GM11168 (cell line): Measurements from ENCODE around the gene SNTG2.

Source experiments
- in situ Hi-C: fragments of 300-500 bp; cut with MboI; formaldehyde crosslinking; loops from one replicate; pipeline ENCODE4 v1.12.0; 2022; ENCODE audit warnings: low sequenced_read_pairs; ENCODE audit not compliant: unreplicated experiment

The SNTG2 gene

DNA sequence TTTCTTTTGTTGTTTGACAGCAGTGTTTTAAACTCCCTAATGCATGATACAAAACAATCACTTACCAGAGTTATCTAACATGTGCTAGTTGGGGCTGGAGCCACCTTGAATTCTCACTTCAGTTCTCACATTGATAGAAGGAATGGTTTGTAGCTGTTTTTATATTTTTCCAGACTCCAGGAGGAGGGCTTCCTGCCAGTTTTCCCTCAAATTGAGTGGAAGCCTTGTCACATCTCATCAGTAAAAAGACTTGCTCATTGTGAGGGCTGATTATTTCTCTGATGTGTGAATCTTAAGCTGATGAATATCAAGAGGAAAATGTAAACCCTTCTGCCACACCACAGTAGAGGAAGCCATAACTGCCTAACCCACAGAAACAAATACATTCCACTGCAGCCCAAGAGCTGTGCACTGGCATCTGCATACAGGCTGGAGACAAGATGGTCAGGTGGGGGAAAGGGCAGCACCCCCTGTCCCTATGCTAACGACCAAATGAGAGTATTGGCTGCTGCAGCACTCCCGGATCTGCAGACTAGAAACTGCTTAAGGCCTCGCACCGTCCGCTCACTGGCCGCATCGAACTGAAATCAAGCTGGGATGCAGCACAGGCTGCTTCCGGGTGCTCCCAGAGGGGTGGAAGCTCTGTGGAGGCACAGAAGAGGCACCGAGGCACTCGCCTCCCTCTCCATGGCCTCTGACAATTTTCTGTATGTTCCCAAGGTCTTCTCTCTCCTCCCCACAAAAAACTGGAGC, 388.9 kb downstream of the SNTG2 start:
- in situ Hi-C loops = no loop called here

DNA sequence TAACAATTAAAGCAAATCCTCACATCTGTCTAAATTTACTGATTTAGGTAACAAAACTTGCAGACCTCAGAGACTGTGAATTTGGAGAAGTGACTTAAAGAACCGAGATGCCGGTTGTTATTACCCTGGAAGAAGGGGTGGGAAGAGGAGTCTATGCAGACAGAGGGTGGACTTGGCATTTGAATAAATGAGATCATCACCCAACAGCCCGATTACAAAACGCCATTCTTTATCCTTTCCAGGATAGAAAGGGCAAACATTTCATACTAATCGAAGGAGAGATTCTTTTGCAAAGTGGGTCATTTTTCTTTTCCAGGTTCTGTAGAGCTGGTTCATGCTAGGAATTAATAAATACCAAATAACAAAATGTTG, 389.5 kb downstream of the SNTG2 start:
- in situ Hi-C loops = no loop called here

DNA sequence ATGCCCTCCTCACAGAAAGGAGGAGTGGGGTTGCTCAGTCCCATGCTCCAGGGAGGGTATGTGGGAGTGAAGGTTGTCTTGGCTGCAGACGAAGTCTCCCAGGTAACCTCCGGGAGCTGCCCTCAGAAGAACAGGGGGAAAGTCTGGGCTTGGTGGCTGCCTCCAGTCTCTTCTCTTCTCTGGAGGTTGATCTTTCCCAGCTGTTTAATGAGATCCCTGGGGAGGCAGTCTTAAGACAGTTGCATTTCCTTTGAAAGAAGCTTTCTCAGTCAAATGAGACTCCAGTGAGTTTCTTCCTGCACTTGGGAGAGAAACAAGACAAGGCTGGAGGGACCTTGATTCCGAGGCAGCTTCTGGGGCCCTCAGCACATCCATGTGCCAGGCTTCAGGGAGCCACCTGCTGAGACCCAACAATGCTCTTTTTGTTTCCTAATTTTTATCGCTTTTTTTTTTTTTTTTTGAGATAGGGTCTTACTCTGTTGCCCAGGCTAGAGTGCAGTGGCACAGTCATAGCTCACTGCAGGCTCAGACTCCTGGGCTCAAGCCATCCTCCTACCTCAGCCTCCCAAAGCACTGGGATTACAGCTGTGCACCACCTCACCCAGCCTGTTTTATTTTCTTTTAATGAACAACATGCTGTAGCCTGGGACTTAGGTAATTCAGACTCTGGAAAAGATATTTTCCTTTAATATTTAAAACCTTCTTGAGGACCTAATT, 390.9 kb downstream of the SNTG2 start:
- in situ Hi-C loops = no loop called here

DNA sequence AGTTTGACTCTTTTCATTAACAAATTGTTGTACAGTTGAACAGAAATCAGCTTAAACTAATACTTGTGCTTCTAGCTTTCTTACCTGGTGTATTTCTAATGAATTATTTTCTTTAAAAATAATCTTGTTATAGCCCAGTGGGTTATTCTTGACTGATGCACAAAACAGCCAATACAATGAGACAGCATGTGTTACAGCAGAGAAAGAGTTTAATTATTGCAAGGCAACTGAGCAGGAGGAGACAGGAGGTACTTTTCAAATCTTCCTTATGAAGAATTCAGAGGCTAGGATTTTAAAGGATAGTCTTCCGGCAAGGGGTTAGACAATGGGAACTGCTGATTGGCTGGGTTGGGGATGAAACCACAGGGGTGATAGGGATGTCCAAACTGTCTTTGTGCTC, 398.1 kb downstream of the SNTG2 start:
- in situ Hi-C loops = no loop called here

DNA sequence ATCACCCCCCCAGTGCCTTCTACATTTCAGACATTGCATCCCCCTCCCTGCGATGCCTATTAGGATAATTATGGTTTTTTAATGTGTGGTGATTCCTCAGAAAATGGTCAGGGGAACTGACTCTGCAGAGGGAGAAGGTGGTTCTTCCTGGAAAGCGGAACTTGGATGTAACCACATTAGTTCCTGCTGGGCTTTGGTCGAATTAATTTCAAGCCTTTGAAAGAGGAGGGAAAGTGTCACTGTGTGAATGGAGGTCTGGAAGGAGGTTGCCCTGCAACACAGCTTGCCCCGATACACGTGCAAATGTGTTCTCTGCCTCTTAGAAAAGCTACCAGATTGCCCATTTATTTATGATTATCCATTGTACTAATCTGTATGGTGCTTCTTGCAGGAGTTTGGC, 399.5 kb downstream of the SNTG2 start:
- in situ Hi-C loops = no loop called here

DNA sequence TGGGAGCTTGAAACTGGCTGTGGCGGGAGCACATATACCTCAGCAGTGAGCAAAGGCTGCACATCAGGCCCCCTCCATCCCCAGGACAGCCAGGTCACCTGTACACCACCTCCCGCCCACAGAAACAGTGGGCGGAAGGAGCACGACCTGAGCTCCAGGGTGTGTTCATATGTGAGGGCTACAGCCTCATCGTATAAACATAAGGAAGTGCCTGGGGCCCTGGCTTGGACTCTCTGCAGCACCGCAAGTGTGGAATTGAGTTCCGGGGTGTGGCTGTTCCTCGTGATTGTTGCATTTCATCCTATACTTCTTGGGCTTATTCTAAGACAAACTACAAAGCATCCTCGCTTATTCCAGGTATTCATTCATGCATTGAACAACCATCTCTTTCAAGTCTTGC, 402.5 kb downstream of the SNTG2 start:
- in situ Hi-C loops = no loop called here

DNA sequence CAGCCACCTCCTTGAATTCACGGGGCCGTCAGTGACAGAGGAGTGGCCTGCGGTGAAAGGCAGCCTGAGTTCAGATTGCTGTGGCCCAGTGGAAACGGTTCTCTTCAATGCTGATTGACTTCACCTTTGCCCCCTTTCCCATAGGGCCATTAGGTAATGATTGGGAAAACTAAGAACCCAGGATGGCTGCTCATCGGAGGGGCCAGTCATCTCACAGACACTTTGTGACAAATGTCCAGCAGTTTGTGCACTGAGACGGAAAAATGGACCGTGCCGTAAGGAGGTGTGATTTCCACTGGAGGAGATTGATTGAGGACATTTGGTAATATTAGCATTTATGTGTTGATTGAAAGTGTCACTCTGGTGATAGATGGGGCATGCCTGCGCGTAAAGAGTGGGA, 402.9 kb downstream of the SNTG2 start:
- in situ Hi-C loops = no loop called here

DNA sequence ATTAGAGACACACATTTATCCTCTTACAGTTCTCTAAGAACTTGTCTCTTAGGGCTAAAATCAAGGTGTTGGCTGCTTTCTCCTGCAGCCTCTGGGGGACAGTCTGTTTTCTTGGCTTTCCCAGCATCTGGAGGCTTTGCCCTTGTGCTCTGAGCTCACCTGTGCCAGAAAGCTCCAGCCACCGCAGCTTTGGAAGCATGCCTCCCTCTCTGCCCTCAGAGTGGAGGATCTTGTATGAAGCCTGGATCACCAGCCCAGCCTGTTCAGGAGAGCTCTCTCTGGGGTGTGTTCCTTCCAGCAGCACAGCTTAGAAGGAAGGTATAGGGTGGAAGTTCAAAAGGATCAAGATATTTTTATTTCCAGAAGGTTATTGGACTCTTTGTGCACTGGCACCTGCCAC, 409.5 kb downstream of the SNTG2 start:
- in situ Hi-C loops = no loop called here

DNA sequence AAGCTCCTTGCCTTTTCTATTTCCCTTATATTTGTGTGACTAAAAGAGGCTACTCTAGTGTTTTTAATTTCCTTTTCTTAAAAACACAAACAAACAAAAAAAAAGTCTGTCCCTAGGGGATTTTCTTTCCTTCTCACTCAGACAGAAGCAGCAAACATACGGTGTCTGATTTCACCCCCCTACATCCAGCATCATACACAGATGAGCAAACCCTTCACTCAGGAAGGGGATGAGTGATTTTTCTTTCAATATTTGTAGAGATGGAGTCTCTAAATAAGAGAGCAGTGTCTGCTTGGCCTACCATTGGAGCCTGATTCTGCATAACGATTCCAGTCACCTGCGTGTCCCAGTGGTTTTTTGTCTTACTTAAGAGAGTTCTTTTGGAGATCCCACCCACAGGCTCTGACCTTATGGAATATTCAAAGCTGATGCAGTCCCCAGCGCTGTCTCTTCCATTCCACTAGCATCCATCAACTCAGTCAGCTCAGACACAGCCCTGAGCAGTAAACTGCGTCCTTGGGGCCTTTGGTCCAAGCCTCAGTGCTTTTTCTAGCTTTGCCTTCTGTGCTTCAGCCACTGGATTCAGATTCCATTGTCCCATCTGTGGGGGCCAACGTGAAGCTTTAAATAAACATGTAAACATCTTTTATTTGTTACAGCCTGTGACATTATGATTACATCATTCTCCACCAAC, 410.1 kb downstream of the SNTG2 start:
- in situ Hi-C loops = no loop called here

DNA sequence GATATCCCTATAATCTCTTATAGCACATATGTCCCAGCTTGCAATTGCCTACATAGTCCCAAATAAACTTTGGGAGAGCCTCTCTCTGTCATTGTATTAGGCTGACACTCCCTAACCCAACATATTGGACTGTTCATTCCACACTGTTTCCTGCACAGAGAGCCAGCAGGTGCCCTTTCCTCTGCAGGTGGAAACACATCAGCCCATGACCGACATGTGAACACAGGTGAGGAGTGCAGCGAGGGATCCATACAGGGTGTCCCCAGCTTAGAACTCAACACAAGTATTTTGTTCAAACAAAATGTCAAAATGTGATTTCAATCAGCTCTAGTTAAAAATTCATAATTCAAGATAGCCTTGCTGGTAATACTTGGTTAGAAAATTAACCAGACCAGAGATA, 412.7 kb downstream of the SNTG2 start:
- in situ Hi-C loops = no loop called here

DNA sequence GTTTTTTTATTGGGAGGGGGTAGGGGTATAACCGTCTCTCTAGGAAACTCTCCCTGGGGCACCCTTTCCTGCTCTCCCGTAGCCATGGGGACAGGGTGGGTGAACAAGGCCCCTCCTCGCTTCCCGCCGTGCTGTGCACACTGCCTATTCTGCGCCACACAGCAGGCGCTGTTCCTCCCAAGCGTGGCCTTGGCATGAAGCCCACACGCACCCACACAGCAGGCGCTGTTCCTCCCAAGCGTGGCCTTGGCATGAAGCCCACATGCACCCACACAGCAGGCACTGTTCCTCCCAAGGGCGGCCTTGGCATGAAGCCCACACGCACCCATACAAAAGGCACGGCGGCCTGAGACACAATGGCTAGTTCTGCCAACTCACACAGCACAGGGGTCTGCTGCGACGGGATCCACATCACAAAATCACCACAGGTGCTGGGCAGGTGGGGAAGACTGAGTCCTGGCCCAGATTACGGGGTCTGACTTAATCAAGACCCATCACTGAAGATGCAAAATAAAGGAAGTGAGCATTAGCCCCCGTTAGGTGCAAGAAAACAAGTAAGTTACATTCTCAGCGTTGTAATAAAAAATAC, 416.0 kb downstream of the SNTG2 start:
- in situ Hi-C loops = no loop called here

DNA sequence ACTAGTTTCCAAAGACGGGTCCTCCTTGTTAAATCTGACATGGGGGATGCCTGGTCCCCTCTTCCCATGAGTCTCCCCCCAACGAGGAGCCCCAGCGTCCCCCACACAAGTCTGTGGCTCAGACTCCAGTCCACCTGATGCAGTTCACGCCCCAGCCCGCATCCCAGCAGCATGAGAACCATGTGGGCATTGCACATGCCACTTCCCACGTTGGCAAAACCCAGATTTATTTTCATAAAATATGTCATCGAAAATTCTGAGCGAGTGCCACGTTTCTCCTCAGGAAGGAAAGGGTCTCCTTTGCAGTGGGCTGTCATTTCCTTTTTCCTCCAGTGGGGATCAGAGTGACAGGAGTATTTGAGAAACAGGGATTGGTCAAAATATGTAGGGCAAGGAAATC, 417.0 kb downstream of the SNTG2 start:
- in situ Hi-C loops = no loop called here

DNA sequence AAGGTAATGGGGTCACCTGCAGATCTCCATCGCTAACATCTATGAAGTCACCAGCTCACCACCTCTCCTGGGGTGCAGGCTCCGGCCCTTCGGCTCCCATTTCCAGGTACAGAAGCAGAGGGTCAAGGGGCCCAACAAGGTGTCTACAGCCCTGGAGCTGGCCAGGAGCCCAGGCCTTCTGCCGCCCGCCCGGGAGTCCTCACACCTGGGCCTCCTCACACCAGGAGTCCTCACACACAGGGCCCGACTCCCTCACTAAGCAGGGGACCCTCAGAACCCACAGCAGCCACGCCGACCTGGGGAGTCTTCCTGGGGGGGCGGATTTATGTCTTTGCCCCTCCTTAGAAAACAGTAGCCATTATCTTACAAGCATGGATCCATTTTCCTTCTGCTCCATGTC, 419.3 kb downstream of the SNTG2 start:
- in situ Hi-C loops = no loop called here

DNA sequence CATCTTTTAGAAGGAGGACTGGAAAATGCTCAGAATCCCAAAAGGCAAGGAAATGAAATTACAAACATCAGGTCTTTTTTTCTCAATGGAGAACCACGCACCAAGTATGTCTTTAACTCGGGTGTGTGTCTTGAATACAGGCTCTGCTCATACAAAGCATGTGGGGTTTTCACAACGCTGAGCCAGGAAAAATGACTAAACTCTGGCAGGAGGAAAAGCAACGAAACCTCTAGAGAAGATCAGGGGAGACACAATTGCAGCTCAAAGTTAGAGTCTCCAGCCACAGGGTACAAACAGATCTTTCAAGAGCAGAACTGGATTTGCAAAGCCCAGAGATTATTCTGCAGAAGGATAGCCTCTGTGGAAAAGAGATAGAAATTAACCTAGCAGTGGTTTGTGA, 419.8 kb downstream of the SNTG2 start:
- in situ Hi-C loops = no loop called here

DNA sequence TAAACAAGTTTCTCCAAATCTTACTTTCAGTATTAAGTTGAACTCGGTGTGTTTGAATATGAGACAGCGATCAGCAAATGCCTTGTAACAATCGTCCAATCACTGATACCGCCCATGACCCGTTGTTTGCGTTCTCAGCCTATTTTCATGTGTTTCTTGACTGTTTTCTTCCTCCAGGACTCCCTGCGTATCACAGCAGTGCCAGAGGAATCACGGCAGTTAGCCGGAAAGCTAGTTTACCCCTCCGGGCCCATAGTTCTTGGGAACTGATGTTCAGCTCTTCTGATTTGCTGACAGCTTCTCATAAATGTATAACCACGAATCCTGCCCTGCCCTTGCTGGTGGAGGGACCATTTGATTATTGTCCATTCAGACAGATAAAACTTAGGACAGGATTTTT, 420.4 kb downstream of the SNTG2 start:
- in situ Hi-C loops = no loop called here

DNA sequence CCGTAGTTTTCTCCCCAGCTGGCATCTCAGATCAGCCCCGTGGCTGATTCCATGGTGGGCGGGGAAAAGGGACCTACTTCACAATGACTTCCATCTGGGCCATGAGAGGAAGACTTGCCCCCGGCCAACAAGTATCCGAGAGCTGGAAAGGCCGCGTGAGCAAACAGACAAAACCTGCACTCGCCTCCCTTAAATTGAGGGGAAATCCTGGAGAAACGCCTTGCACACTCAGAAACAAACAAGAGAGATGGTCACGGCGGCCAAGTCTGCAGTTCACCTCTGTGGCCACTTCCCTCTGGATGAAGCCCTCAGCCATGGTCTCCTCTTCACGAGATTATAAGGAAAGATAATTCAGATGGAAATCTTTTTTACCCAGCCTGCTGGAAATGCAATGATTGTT, 423.2 kb downstream of the SNTG2 start:
- in situ Hi-C loops = no loop called here

DNA sequence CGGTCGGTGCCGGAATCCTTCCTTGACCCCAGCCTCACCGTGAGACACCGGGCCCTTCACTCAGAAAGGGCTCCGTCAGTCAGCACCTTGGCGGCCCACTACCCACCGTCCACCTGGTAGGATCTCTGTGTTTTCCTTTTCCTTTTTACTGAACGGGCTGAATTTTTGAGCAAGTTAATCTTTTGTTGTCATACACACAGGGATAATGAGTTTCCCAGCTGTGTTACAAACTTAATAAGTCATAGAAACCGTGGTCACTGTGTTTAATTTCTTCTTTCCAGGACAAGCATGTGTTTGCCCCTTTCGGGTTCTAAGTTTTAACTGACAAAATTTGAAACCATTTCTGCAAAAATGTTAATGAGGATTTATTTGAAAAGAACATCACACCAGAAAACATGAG, 423.6 kb downstream of the SNTG2 start:
- in situ Hi-C loops = no loop called here

DNA sequence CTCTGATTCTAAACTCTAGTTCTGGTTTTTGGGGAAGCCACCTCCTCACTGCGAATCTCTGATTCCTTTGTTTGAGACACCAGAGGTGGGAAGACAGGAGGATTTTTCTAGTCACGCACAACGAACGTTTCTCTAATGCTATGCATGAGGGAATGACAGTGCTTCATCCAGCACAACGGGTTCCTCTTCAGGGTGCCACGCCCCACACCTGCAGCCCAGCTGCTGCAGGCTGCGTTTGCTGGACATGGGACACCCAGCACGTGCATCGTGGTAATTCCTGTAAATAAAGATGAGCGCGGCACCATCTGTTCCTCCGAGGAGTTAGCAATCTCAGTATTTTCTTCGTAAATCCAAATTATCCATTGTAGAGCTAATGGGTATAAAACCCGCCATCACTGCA, 425.1 kb downstream of the SNTG2 start:
- in situ Hi-C loops = no loop called here

DNA sequence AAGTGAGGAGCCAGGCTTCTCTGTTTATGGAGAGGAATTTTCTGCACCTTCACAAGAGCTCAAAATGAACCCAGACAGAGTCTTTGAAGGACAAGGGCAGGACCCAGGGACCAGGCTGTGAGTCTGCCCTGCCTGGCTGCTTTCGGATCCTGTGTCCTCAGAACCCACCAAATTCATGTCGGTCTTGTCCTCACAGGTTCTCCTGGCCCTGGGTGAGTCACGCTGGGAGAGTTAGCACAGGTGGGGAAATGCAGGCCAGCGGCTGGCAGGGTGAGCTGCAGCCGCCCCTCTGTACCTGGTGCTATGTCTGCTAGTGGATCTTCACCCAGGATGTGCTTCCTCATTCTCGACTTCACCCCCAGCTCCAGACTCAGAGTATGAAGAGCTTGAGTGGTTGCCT, 426.8 kb downstream of the SNTG2 start:
- in situ Hi-C loops = no loop called here

DNA sequence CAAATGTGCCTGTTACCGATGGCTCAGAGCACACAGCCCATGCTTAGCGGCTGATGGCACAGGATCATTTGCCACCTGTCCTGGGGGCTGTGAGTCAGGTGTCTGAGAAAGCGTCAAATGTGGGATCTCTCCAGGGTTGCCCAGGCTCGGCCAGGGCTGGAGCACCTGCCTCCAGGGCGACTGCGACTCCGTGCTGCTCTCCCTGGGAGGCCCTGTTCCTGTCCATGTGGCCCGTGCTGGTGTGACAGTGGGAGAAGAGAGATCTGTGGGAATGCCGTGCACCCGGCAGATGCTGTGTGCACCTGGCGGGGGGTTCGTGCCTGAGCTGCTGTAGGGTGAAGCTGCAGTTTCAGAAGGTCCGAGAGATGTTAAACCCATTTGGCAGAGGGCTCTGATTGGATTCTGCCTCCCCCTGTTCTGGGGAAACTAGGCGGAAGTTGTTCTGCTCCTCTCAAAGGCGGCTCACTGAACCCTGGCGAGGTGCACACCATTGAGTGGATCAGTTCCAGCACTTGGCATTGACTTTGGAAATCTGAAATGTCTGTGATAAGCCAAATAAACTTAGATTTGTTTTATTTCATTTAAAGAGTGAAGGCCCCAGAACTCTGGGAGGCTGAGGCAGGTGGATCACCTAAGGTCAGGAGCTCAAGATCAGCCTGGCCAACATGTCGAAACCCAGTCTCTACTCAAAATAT, 428.0 kb downstream of the SNTG2 start:
- in situ Hi-C loops = no loop called here

DNA sequence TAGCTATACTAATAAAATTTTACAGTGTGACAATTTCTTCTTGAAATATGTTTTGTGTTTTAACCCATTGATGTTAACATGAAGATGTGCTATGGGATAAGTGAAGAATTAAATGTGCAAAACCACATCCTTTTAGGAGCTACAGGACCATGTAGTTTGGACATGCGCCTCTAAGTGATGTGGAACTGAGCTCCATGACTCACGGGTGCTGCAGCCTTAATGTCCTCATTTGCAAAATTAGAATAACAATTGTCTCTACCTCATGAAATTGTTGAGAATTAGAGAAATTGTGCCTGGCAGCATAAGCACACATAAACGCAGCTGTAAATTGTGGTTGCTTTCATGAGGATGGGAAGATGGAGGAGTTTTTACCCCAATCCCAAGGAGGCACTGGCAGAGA, 431.0 kb downstream of the SNTG2 start:
- in situ Hi-C loops = no loop called here
